HG03135 (cell line): Measurements from ENCODE around the gene GUCY1B1.

Source experiments
- ATAC-seq: cut with Tn5 transposase; IDR thresholded peaks from one replicate; pipeline ENCODE4 v1.9.1; 2021; ENCODE audit warnings: mild to moderate bottlenecking, moderate library complexity; ENCODE audit not compliant: unreplicated experiment

GUCY1B1 gene

DNA sequence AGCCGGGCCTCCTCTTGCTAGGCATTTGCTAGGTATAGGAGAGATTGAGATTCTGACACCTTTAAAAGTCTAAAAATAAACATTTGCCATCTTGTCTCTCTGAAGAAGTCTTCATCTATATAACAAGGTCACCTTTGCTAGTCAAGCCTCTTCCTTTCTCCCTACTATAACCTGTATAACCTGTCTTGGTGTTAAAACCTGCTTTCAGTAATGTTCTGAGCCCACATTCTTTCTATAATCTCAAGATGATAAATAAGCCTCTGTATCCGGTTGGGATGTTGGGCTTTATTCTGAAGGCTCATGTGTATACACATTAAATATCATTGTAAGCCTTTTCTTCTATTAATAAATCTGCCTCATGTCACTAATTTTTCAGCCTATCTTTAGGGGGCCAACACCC, 97.1 kb downstream of the GUCY1B1 start:
- no peak for ATAC-seq
